ENCODE data around the gene MYLK4. TPM values are rescaled to one million over a fixed set of nuclear protein-coding genes. Genes with fewer than 3 reads are reported as not detected.
A peak's percentile ranks its signal among the peaks of the same experiment; 100 is the strongest.

Gene MYLK4
- total and polyA plus RNA-seq, 2 of the 13 experiments (the other 11 are each of a cell fraction or from before 2014, with no cell fraction given) = 0.26 to 0.29 TPM

- no peak; the same call in 1 of the 2 replicates for TF ChIP-seq PRDM4 (CRISPR knock-in tag; IDR thresholded peaks at IDR 0.05; ENCODE audit: borderline replicate concordance)
- no peak for TF ChIP-seq MAZ (IDR thresholded peaks at IDR 0.05; ENCODE audit: borderline replicate concordance, low read depth, low read length)
- TF ChIP-seq MAZ (CRISPR knock-in tag; IDR thresholded peaks at IDR 0.05; ENCODE audit: low read depth) = no peak
- peak; percentile 83 for TF ChIP-seq ZNF501 (CRISPR knock-in tag; IDR thresholded peaks at IDR 0.05)
- peak; percentile 65; the same call in 1 of the 2 replicates for TF ChIP-seq KDM2A (CRISPR knock-in tag; IDR thresholded peaks at IDR 0.05; ENCODE audit: borderline replicate concordance, low read depth)
- peak; percentile 33; the same call in 1 of the 2 replicates for TF ChIP-seq ZGPAT (CRISPR knock-in tag; IDR thresholded peaks at IDR 0.05)
- 0 out of 2 replicates have a peak, but pooled peaks have one; percentile 5 for TF ChIP-seq BCL6 (CRISPR knock-in tag; IDR thresholded peaks at IDR 0.05)
- no peak for TF ChIP-seq ZBTB40 (IDR thresholded peaks at IDR 0.05)
- TF ChIP-seq ZBTB40 (CRISPR knock-in tag; IDR thresholded peaks at IDR 0.05) = no peak; the same call in 1 of the 2 replicates
- 0 out of 2 replicates have a peak, but pooled peaks have one; percentile 21 for TF ChIP-seq ZC3H4 (CRISPR knock-in tag; IDR thresholded peaks at IDR 0.05; ENCODE audit: borderline replicate concordance)
- no peak for TF ChIP-seq ZNF724P (CRISPR knock-in tag; IDR thresholded peaks at IDR 0.05; ENCODE audit: borderline replicate concordance)
- 0 out of 2 replicates have a peak, but pooled peaks have one; percentile 77 for TF ChIP-seq NAIF1 (CRISPR knock-in tag; IDR thresholded peaks at IDR 0.05; ENCODE audit: borderline replicate concordance)
- no peak for TF ChIP-seq ZNF292 (CRISPR knock-in tag; IDR thresholded peaks at IDR 0.05; ENCODE audit: borderline replicate concordance, low read depth)
- TF ChIP-seq MYNN (CRISPR knock-in tag; IDR thresholded peaks at IDR 0.05; ENCODE audit: low read depth) = 0 out of 2 replicates have a peak, but pooled peaks have one; percentile 45
- TF ChIP-seq ZFX (CRISPR knock-in tag; IDR thresholded peaks at IDR 0.05; ENCODE audit: low read depth) = peak; percentile 76
- no peak for TF ChIP-seq MEIS2 (CRISPR knock-in tag; IDR thresholded peaks at IDR 0.05)
- TF ChIP-seq ZNF138 (CRISPR knock-in tag; IDR thresholded peaks at IDR 0.05; ENCODE audit: low read depth) = no peak
These were observed 14.0 kb upstream of the MYLK4 start (continued) for GRCh38 chr6:2764610-2765165.

All from HepG2 (cell line).